AG04449 (cell line): ENCODE measurements around the gene GUCA2A.

Experiments
- CTCF ChIA-PET: fragments of 350-600 bp; formaldehyde crosslinking; extraction: SDS; loops from one replicate; lab custom pipeline; 2021; ENCODE audit warnings: antibody characterized with exemption; lab: Yijun Ruan, JAX
- POLR2A ChIA-PET: fragments of 400-600, 350-600 bp; formaldehyde crosslinking; extraction: SDS; loops from one replicate; lab custom pipeline; 2020; ENCODE audit warnings: antibody characterized with exemption, inconsistent platforms; lab: Yijun Ruan, JAX
- DNase-seq: peaks from one replicate; pipeline ENCODE4 v3.0.0-alpha.2; 2010; ENCODE audit warnings: low read depth, low spot score
- H3K4me3 ChIP-seq: 2 replicates; pipeline ENCODE4 v1.5.1; 2011; ENCODE audit warnings: low read depth, mild to moderate bottlenecking, control low read depth, low read length
- TF ChIP-seq, protein P1 (sequence below): IDR thresholded peaks from one replicate; pipeline ENCODE4 v1.5.1; 2011; ENCODE audit warnings: mild to moderate bottlenecking, moderate library complexity, low read length, control low read depth, inconsistent platforms; ENCODE audit not compliant: insufficient read depth; ENCODE audit errors: missing control alignments

Gene GUCA2A

GRCh38 chr1:42135426-42135825 lies 29.1 kb downstream of the GUCA2A start:
- CTCF ChIA-PET, result interaction anchor here (1.8 kb wide), 1 partner anchor 11 kb away, joined by 5 read pairs; no protein-coding TSS in a partner anchor
- POLR2A ChIA-PET, result no interaction called here
- TF ChIP-seq, protein P1, sequence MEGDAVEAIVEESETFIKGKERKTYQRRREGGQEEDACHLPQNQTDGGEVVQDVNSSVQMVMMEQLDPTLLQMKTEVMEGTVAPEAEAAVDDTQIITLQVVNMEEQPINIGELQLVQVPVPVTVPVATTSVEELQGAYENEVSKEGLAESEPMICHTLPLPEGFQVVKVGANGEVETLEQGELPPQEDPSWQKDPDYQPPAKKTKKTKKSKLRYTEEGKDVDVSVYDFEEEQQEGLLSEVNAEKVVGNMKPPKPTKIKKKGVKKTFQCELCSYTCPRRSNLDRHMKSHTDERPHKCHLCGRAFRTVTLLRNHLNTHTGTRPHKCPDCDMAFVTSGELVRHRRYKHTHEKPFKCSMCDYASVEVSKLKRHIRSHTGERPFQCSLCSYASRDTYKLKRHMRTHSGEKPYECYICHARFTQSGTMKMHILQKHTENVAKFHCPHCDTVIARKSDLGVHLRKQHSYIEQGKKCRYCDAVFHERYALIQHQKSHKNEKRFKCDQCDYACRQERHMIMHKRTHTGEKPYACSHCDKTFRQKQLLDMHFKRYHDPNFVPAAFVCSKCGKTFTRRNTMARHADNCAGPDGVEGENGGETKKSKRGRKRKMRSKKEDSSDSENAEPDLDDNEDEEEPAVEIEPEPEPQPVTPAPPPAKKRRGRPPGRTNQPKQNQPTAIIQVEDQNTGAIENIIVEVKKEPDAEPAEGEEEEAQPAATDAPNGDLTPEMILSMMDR, result no peak
- no peak for DNase-seq
- H3K4me3 ChIP-seq, result no peak overlapping the region

DNA sequence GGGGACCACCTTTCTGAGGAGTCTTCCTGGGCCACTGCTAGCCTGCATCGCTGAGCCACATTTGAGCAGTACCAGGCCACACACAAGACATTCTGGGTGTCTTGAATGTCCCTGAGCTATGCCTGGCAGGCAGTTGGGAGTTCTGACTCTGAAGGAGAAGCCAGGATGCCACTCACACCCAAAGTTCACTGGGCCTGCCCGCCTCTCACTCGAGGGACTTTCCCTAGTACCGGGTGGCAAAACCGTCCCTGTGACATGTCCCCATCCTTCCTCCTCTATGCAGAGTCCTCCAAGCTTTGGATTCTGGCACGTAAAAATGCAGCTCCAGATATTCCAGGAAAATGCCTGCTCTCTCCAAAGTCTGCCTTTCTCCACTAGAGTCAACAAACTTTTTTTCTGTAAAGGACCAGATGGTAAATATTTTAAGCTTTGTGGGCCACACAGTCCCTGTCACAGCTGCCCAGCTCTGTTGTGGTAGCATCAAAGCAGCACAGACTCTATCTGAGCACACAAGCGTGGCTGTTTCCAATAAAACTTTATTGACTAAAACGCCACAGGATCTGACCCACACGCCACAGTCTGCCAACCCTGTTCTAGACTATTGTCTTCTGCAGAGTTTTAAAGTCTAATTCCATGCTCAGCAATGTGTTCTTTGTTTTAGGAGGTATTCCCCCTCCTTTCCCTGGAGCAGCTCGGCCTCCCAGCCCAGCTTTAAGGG lies 30.6 kb downstream of the GUCA2A start:
- TF ChIP-seq, protein P1, result no peak
- POLR2A ChIA-PET, result no interaction called here
- H3K4me3 ChIP-seq, result no peak overlapping the region
- DNase-seq, result no peak
- CTCF ChIA-PET, result interaction anchor here (1.1 to 2.4 kb wide), 2 partner anchors 13 to 40 kb away, joined by 3 to 11 read pairs; no protein-coding TSS in a partner anchor

DNA sequence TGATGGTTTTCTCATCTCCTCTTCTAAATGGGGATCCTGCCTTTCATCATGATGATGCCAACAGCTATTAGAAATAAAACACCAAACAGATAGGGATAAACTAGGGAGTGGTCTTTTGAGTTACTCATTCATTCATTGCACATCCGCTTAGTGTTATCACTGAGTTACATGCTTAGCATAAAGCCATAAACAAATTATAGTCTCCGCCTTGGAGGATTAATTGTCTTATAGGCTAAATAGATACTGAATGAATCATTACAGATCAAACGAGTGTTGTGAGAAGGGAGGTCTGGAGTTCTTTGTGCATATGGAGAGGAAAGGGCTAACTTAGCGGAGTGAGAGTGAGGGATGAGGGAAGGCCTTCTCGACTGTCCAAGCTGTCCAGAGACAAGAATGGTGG lies 31.2 kb downstream of the GUCA2A start:
- TF ChIP-seq, protein P1, result no peak
- CTCF ChIA-PET, result interaction anchor here (2.4 kb wide), 1 partner anchor 14 kb away, joined by 11 read pairs; no protein-coding TSS in a partner anchor
- POLR2A ChIA-PET, result no interaction called here
- DNase-seq, result no peak
- H3K4me3 ChIP-seq, result no peak overlapping the region

GRCh38 chr1:42130061-42130660 lies 34.4 kb downstream of the GUCA2A start:
- DNase-seq, result no peak
- H3K4me3 ChIP-seq, result no peak overlapping the region
- TF ChIP-seq, protein P1, result no peak
- POLR2A ChIA-PET, result no interaction called here
- CTCF ChIA-PET, result no interaction called here

DNA sequence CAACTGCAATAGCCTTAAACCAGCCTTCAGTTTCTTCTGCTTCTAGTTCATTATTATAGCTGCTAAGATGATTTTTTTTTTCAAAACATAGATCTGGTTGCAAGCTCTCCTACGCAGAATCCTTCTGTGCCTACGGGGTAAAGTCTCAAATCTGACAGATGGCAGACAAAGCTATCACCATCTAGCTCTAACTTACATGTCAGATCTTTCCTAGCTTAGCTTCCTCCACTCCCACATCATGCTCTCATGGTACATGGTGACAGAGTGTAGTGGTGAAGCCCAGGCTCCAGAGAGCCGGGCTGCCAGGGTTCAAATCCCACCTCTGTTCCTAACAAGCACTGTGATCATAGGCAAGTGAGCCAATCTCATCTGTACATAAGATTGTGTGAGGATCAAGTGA lies 35.6 kb downstream of the GUCA2A start:
- H3K4me3 ChIP-seq, result no peak overlapping the region
- POLR2A ChIA-PET, result no interaction called here
- TF ChIP-seq, protein P1, result no peak
- CTCF ChIA-PET, result interaction anchor here (1.1 to 3.8 kb wide), 3 partner anchors 15 to 45 kb away, joined by 3 to 13 read pairs (median 7); no protein-coding TSS in a partner anchor
- no peak for DNase-seq

DNA sequence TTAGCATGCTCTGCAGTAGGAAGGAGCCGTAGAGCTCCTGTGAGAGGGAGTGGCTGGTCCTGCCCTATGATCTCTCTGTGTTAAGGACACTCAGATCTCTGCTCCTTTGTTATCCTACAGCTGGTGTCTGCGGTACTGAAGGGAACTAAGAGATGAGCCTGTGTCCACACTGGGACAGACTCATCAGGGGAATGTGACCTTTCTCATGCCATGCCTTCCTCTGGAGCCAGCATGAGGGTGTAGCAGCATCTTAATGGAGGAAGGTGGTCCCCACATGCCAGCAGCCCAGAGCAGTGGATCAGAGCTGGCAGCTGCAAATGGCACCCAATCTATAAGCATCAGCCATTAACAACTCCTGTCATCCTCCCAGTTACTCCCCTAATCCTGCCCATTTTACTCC lies 36.0 kb downstream of the GUCA2A start:
- DNase-seq, result no peak
- CTCF ChIA-PET, result interaction anchor here (1.1 to 3.8 kb wide), 4 partner anchors 10 to 45 kb away, joined by 3 to 13 read pairs (median 6); no protein-coding TSS in a partner anchor
- H3K4me3 ChIP-seq, result no peak overlapping the region
- POLR2A ChIA-PET, result no interaction called here
- TF ChIP-seq, protein P1, result no peak
